Heart left ventricle (tissue), 13 donors: Measurements from ENCODE around the gene TTLL10.

Source experiments
- POLR2A ChIP-seq, 2 donors: fragments of 450-650 bp; IDR thresholded peaks; one replicate each; pipeline ENCODE4 v1.6.1; 2017; ENCODE audit warnings: antibody characterized with exemption in 2 of 2, mild to moderate bottlenecking in 2 of 2, moderate library complexity in 2 of 2
- TF ChIP-seq, protein P1 (sequence below), 12 donors: fragments of 200-600 bp; sonication (generic) in 4 of 12; IDR thresholded peaks; one replicate each; pipeline versions ENCODE4 v1.5.0 to v1.8.0; 2018 to 2022; ENCODE audit warnings: antibody characterized with exemption in 12 of 12, mild to moderate bottlenecking in 5 of 12
- donor health status: ischemic (EF 13 %, LVEDD 7.1; RV severe dilation, severe dysfunction).
- donor health status: DM: no; HTN: yes; CAD: no.
- donor health status: DM: no; HTN: no; CAD: no.
- donor health status: ischemic (EF 25% LVEDD 6.9; RV normal size, moderate dysfunction).
- donor health status: ischemic (EF 25% LVEDD 5.7; RV mildly dilated, moderate dysfunction).
- donor health status: ischemic (EF 35%, LVEDD 5.7; RV mildly dilated, moderate dysfunction).
- donor health status: nonischemic (EF 11% LVEDD 7.7; RV severe dilation, severe dysfunction).
- donor health status: DM: yes; HTN: yes; CAD: no.
- donor health status: PGD.
- donor health status: ischemic (EF 29% LVEDD 5.4; RV normal size, mild dysfunction).
- donor health status: nonischemic (EF 23%, LVEDD 6.1; RV moderate dilation, normal function).

DNA sequence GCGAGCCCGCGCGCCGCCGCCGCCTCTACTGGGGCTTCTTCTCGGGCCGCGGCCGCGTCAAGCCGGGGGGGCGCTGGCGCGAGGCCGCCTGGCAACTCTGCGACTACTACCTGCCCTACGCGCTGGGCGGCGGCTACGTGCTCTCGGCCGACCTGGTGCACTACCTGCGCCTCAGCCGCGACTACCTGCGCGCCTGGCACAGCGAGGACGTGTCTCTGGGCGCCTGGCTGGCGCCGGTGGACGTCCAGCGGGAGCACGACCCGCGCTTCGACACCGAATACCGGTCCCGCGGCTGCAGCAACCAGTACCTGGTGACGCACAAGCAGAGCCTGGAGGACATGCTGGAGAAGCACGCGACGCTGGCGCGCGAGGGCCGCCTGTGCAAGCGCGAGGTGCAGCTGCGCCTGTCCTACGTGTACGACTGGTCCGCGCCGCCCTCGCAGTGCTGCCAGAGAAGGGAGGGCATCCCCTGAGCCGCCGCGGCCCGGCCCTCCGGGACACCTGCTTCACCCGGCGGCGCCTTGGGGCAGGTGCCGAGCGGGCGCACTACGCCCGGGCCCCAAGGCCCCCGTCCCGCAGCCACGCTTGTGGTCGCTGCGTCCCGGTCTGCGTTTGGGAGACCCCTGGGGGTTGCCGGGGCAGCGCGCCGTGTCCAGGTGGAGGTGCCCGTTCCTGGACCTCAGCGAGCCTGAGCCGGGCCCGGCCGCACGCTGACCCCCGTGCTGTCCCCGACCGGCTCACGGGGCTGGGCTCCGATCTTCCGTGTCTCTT, 59.3 kb downstream of the TTLL10 start:
- TF ChIP-seq, protein P1, sequence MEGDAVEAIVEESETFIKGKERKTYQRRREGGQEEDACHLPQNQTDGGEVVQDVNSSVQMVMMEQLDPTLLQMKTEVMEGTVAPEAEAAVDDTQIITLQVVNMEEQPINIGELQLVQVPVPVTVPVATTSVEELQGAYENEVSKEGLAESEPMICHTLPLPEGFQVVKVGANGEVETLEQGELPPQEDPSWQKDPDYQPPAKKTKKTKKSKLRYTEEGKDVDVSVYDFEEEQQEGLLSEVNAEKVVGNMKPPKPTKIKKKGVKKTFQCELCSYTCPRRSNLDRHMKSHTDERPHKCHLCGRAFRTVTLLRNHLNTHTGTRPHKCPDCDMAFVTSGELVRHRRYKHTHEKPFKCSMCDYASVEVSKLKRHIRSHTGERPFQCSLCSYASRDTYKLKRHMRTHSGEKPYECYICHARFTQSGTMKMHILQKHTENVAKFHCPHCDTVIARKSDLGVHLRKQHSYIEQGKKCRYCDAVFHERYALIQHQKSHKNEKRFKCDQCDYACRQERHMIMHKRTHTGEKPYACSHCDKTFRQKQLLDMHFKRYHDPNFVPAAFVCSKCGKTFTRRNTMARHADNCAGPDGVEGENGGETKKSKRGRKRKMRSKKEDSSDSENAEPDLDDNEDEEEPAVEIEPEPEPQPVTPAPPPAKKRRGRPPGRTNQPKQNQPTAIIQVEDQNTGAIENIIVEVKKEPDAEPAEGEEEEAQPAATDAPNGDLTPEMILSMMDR (IDR thresholded peaks at IDR 0.05) = no peak
- TF ChIP-seq POLR2A (IDR thresholded peaks at IDR 0.05) = no peak
